Measurements from ENCODE around the gene PRPF40B. TPM values are rescaled to one million over a fixed set of nuclear protein-coding genes. Genes with fewer than 3 reads are reported as not detected.

PRPF40B gene
- total and polyA plus RNA-seq, 2 of the 13 experiments (the other 11 are each of a cell fraction or from before 2014, with no cell fraction given), result 5.0 to 7.8 TPM

GRCh38 chr12:49673446-49674317 is 50.3 kb downstream of the PRPF40B start (continued):
- TF ChIP-seq TFDP1 (CRISPR knock-in tag; IDR thresholded peaks at IDR 0.05; ENCODE audit: borderline replicate concordance) (no peak), ZBTB33 (CRISPR knock-in tag; IDR thresholded peaks at IDR 0.05) (no peak), E2F1 (CRISPR knock-in tag; IDR thresholded peaks at IDR 0.05) (no peak), CCAR2 (optimal IDR thresholded peaks at IDR 0.05; ENCODE audit: low read depth, low read length) (no peak), ZNF552 (CRISPR knock-in tag; IDR thresholded peaks at IDR 0.05; ENCODE audit: borderline replicate concordance) (no peak), TAF1 (CRISPR knock-in tag; IDR thresholded peaks at IDR 0.05) (no peak), NCOA2 (CRISPR knock-in tag; IDR thresholded peaks at IDR 0.05) (no peak), HNRNPLL (IDR thresholded peaks at IDR 0.05; ENCODE audit: low read depth, low read length, poor library complexity, severe bottlenecking) (no peak), UBTF (CRISPR knock-in tag; IDR thresholded peaks at IDR 0.05) (peak; percentile 75), SYNCRIP (IDR thresholded peaks at IDR 0.05; ENCODE audit: insufficient read depth, low read depth, low read length) (no peak), ZNF574 (CRISPR knock-in tag; IDR thresholded peaks at IDR 0.05) (no peak), ZSCAN25 (CRISPR knock-in tag; IDR thresholded peaks at IDR 0.05) (no peak), ATF2 (CRISPR knock-in tag; IDR thresholded peaks at IDR 0.05) (no peak), SKI (IDR thresholded peaks at IDR 0.05; ENCODE audit: partially characterized antibody) (peak; percentile 23), PCBP1 (IDR thresholded peaks at IDR 0.05; ENCODE audit: borderline replicate concordance, low read depth, low read length) (no peak), CREBL2 (CRISPR knock-in tag; IDR thresholded peaks at IDR 0.05; ENCODE audit: borderline replicate concordance) (no peak)

Measured in HepG2 (cell line).